PC-3 (cell line): ENCODE data around the gene BAAT.

Experiments
- EZH2 ChIP-seq: fragments of 300-600 bp; sonication (generic); IDR thresholded peaks from one replicate; pipeline ENCODE4 v1.6.1; 2017; ENCODE audit warnings: antibody characterized with exemption, mild to moderate bottlenecking, low read length; ENCODE audit not compliant: unreplicated experiment
- TF ChIP-seq, protein P1 (sequence below): fragments of 300-600 bp; sonication (generic); conservative IDR thresholded peaks from 2 replicates; pipeline ENCODE4 v1.5.1; 2017; ENCODE audit warnings: antibody characterized with exemption, low read depth, mild to moderate bottlenecking, low read length

DNA sequence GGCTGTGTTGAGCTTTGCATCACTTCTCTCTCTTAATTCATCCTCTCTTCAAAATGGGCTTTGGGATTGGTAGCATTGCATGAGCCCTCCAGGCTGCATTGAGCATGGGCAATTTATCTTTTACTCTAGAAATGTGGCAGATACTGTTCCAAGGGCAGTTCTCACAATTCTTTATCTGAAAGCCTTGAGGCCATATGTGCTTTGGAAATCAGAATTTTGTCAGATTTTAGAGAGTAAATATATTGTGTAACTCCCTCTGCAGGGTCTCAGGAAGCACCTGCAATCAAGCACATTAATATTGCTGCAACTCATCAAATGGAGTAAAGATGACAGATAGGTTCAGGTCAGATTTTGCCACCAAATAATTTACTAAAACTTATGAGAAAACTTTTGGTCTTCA lies 33.2 kb upstream of the BAAT start:
- TF ChIP-seq, protein P1, sequence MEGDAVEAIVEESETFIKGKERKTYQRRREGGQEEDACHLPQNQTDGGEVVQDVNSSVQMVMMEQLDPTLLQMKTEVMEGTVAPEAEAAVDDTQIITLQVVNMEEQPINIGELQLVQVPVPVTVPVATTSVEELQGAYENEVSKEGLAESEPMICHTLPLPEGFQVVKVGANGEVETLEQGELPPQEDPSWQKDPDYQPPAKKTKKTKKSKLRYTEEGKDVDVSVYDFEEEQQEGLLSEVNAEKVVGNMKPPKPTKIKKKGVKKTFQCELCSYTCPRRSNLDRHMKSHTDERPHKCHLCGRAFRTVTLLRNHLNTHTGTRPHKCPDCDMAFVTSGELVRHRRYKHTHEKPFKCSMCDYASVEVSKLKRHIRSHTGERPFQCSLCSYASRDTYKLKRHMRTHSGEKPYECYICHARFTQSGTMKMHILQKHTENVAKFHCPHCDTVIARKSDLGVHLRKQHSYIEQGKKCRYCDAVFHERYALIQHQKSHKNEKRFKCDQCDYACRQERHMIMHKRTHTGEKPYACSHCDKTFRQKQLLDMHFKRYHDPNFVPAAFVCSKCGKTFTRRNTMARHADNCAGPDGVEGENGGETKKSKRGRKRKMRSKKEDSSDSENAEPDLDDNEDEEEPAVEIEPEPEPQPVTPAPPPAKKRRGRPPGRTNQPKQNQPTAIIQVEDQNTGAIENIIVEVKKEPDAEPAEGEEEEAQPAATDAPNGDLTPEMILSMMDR, result no peak
- no peak for TF ChIP-seq EZH2
